ENCODE data around the gene DHX58.

DNA sequence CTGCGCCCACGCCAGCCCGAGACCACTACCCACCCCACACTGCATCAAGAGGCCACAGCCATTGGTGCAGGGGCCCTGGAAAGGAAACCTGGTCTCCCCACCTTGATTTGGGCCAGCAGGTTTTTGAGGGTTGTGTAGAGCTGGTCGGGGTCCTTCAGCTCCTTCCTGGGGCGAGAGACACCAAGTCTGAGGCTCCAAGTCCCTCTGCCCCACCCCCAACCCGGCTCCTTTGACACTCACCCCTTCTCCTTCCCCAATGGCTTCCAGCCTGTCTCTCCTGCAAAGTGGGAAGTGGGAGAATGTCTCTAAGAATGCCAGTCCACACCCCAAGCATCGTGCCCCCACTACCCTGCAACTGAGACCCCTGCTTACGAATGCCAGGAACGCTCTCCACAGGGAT, 1.6 kb upstream of the DHX58 start:
- TF ChIP-seq, protein P1, sequence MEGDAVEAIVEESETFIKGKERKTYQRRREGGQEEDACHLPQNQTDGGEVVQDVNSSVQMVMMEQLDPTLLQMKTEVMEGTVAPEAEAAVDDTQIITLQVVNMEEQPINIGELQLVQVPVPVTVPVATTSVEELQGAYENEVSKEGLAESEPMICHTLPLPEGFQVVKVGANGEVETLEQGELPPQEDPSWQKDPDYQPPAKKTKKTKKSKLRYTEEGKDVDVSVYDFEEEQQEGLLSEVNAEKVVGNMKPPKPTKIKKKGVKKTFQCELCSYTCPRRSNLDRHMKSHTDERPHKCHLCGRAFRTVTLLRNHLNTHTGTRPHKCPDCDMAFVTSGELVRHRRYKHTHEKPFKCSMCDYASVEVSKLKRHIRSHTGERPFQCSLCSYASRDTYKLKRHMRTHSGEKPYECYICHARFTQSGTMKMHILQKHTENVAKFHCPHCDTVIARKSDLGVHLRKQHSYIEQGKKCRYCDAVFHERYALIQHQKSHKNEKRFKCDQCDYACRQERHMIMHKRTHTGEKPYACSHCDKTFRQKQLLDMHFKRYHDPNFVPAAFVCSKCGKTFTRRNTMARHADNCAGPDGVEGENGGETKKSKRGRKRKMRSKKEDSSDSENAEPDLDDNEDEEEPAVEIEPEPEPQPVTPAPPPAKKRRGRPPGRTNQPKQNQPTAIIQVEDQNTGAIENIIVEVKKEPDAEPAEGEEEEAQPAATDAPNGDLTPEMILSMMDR (IDR thresholded peaks at IDR 0.05; ENCODE audit: low read depth, low read length): no peak
- TF ChIP-seq EZH2phosphoT487 (IDR thresholded peaks at IDR 0.05; ENCODE audit: low read depth): no peak
